Measurements from ENCODE around the gene TRH. TPM values are rescaled to one million over a fixed set of nuclear protein-coding genes. Genes with fewer than 3 reads are reported as not detected.

TRH gene
- total and polyA plus RNA-seq, 2 of the 8 experiments (the other 6 are each of a cell fraction or from before 2014, with no cell fraction given), result not detected

- WGBS, 2 experiments (ENCODE audit: extremely low coverage in 1 of 2, insufficient coverage in 1 of 2, insufficient read length in 1 of 2, insufficient replicate concordance in 2 of 2, low coverage in 1 of 2, low lambda C conversion rate in 2 of 2, missing lambda C conversion rate in 1 of 2), result 90% methylated on average over 3 of the region's 3 CpGs; no CpG with 5 or more reads in 1 of the 2 experiments
- no peak overlapping the region for H3K4me3 ChIP-seq (ENCODE audit: extremely low read depth in 1 of 4, insufficient read depth in 2 of 4, low read depth in 3 of 4, low read length in 4 of 4)
- no peak overlapping the region for H3K27ac ChIP-seq (ENCODE audit: low read depth, low read length)
- H3K23ac ChIP-seq (ENCODE audit: insufficient read length), result no peak overlapping the region
- TF ChIP-seq ASH2L (IDR thresholded peaks at IDR 0.05; ENCODE audit: low read length), result no peak
- TF ChIP-seq CEBPB (IDR thresholded peaks at IDR 0.05; ENCODE audit: low read depth, low read length), result no peak
- no peak for TF ChIP-seq ATF3 (IDR thresholded peaks at IDR 0.05; ENCODE audit: insufficient read depth, low read depth, low read length)
- TF ChIP-seq CBX5 (IDR thresholded peaks at IDR 0.05; ENCODE audit: low read depth, low read length), result no peak
- no peak for TF ChIP-seq SP1 (IDR thresholded peaks at IDR 0.05; ENCODE audit: low read depth, low read length)
- TF ChIP-seq TEAD4 (IDR thresholded peaks at IDR 0.05; ENCODE audit: low read depth, low read length), result no peak
- H3K14ac ChIP-seq (ENCODE audit: insufficient read length), result no peak overlapping the region
- peaks cover 2% of the 10 kb centered on the region; the same call in 1 of the 2 replicates for H3K23me2 ChIP-seq (ENCODE audit: low read depth, low read length)
- H2BK5ac ChIP-seq (ENCODE audit: low read depth, low read length), result no peak overlapping the region
- no peak overlapping the region for H2AK5ac ChIP-seq (ENCODE audit: low read depth, low read length)
- peaks cover 0 to 5% (median 0%) of the 10 kb centered on the region in 4 experiments; a peak in 1 of 7 replicates for H3K27me3 ChIP-seq (replicated peaks in 1 of 4; ENCODE audit: control insufficient read depth in 3 of 4, extremely low read depth in 1 of 4, insufficient read depth in 3 of 4, low read length in 3 of 4)
- H3K4me1 ChIP-seq (replicated peaks in 1 of 4; ENCODE audit: control insufficient read depth in 3 of 4, insufficient read depth in 4 of 4, low read length in 3 of 4), result no peaks in the 10 kb centered on the region
- H3K79me1 ChIP-seq (ENCODE audit: low read depth, low read length), result no peaks in the 10 kb centered on the region
- H3K56ac ChIP-seq (replicated peaks; ENCODE audit: insufficient read length, low read depth, low read length), result no peak overlapping the region
- H2BK12ac ChIP-seq (ENCODE audit: low read depth, low read length), result no peak overlapping the region
- no peak overlapping the region for H2BK120ac ChIP-seq (replicated peaks; ENCODE audit: low read depth, low read length)
- no peak overlapping the region for H4K91ac ChIP-seq (replicated peaks; ENCODE audit: insufficient read length, low read length)
- no peaks in the 10 kb centered on the region for H3K79me2 ChIP-seq (ENCODE audit: control insufficient read depth in 1 of 2, insufficient read depth in 2 of 2, low read length in 2 of 2)
- DNase-seq (ENCODE audit: low read depth in 1 of 2, low spot score in 2 of 2), result no peak
- no peak overlapping the region for H3K4me2 ChIP-seq (ENCODE audit: insufficient read depth in 1 of 2, low read depth in 2 of 2, low read length in 2 of 2)
- H2BK15ac ChIP-seq (ENCODE audit: low read length), result no peak overlapping the region
- CTCF ChIA-PET (ENCODE audit: partially characterized antibody), result interaction anchor here (0.6 to 6.4 kb wide), 40 partner anchors 9 to 560 kb away, joined by 3 to 165 read pairs (median 6); partner anchors contain the start of gene TRH
- no peaks in the 10 kb centered on the region for H4K20me1 ChIP-seq (replicated peaks in 1 of 2; ENCODE audit: control insufficient read depth in 1 of 2, insufficient read depth in 2 of 2, low read length in 2 of 2)
- no peak overlapping the region for H3K18ac ChIP-seq (ENCODE audit: extremely low read depth, low read length)
- POLR2A ChIA-PET (ENCODE audit: partially characterized antibody), result interaction anchor here (0.7 to 1.4 kb wide), 4 partner anchors 12 to 360 kb away, joined by 3 to 4 read pairs (median 3); no protein-coding TSS in a partner anchor
- H4K8ac ChIP-seq (ENCODE audit: extremely low read depth, insufficient read depth, low read length), result peak overlapping the region; percentile 82; the same call in 1 of the 2 replicates
- H3K4ac ChIP-seq (replicated peaks; ENCODE audit: insufficient read length, low read depth, low read length), result no peak overlapping the region
- no peaks in the 10 kb centered on the region for H3K9me3 ChIP-seq (ENCODE audit: insufficient read depth in 2 of 2, low read depth in 1 of 2, low read length in 1 of 2)
- no peak overlapping the region for H3K9ac ChIP-seq (replicated peaks in 1 of 4; ENCODE audit: extremely low read depth in 1 of 4, low read depth in 3 of 4, low read length in 3 of 4)
- H3K36me3 ChIP-seq (ENCODE audit: control insufficient read depth in 2 of 4, insufficient read depth in 4 of 4, low read length in 3 of 4), result no peaks in the 10 kb centered on the region
- FAIRE-seq, result no peak
- H2BK20ac ChIP-seq (ENCODE audit: low read length), result no peak overlapping the region
- no peak overlapping the region for H2AFZ ChIP-seq (ENCODE audit: low read length)
- no peak overlapping the region for H4K5ac ChIP-seq (ENCODE audit: insufficient read length, low read depth, low read length)
Measured at GRCh38 chr3:129943020-129943419, 31.5 kb upstream of the TRH start.

Measured in H1 (cell line).